Activated naive CD4-positive, alpha-beta T cell treated with anti-CD3 and anti-CD28 coated beads, Interleukin-2, amount 50 U/mL, for 24 hours (primary cell): Measurements from ENCODE around the gene RTN4.

Experiments used
- H3K27ac Mint-ChIP-seq: one replicate; pipeline ENCODE4 v1.8.0; 2021; ENCODE audit warnings: mild to moderate bottlenecking, mixed read lengths
- H3K27me3 Mint-ChIP-seq: one replicate; pipeline ENCODE4 v1.8.0; 2021; ENCODE audit warnings: mixed read lengths
- H3K36me3 Mint-ChIP-seq: one replicate; pipeline ENCODE4 v1.8.0; 2021; ENCODE audit warnings: mixed read lengths
- H3K4me1 Mint-ChIP-seq: one replicate; pipeline ENCODE4 v1.8.0; 2021; ENCODE audit warnings: mixed read lengths
- H3K4me3 Mint-ChIP-seq: one replicate; pipeline ENCODE4 v1.8.0; 2021; ENCODE audit warnings: mild to moderate bottlenecking, mixed read lengths
- H3K9me3 Mint-ChIP-seq: one replicate; pipeline ENCODE4 v1.8.0; 2021; ENCODE audit warnings: mixed read lengths

RTN4 gene

DNA sequence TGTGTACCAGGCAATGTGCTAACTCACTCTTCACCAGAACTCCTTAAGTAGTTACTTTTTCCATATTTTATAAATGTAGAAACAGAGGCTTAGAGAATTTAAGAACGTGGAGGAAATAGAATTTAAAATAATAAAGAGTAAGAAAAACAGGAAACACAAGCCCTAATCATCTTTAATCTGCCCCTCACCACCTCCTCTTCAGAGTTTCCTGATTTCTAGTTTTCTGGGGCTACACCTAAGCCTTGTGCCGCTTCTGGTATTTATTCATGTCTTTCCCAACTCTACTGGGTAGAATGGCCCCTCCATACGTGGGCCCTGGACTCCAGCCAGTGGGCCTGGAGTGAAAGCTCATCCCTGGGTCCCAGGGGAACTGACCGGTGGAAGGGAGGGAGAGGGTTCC, 85.4 kb downstream of the RTN4 start:
- Mint-ChIP-seq H3K4me3 (no peak overlapping the region), H3K9me3 (no peaks in the 10 kb centered on the region), H3K4me1 (peaks cover 28% of the 10 kb centered on the region), H3K27ac (no peak overlapping the region), H3K27me3 (no peaks in the 10 kb centered on the region), H3K36me3 (peaks cover 6% of the 10 kb centered on the region)

DNA sequence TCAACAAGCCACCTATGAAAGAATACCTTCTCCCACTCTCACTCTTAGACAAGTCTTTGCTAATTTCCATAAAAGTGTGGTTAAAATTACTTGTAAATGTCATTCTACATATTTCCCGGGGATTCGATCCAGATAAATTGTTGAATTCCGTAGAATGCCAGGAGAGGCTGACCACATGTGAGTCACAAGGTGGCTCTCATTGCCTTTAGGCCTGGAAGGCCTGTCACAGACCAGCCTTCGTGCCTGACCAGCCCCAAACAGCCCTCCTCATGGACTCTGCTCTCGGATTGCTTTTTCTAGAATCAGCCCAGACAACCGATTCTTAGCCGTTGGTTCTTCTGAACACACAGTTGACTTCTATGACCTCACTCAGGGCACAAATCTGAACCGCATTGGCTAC, 86.0 kb downstream of the RTN4 start:
- no peak overlapping the region for H3K4me3 Mint-ChIP-seq
- peaks cover 28% of the 10 kb centered on the region for H3K4me1 Mint-ChIP-seq
- no peaks in the 10 kb centered on the region for H3K27me3 Mint-ChIP-seq
- no peak overlapping the region for H3K27ac Mint-ChIP-seq
- H3K36me3 Mint-ChIP-seq = peaks cover 4% of the 10 kb centered on the region
- H3K9me3 Mint-ChIP-seq = no peaks in the 10 kb centered on the region

DNA sequence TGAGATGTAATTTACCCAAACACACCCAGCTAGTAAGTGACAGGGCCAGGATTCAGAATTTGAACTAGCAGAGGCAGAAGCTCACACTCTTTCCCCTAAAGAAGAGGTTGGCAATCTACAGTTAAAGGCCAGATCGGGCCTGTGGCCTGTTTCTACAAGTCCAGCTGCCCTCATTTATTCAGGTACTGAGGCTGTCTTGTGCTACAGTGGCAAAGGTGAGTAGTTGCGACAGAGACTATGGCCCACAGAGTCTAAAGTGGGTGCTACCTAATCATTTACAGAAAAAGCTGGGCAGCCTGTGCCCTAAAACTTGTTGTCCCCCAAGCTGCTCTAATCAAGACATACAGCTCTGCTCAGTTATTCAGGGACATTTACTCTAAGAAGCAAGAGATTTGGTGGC, 86.8 kb downstream of the RTN4 start:
- Mint-ChIP-seq H3K27ac (no peak overlapping the region), H3K27me3 (no peaks in the 10 kb centered on the region), H3K36me3 (peaks cover 3% of the 10 kb centered on the region), H3K4me3 (no peak overlapping the region), H3K9me3 (no peaks in the 10 kb centered on the region), H3K4me1 (peaks cover 28% of the 10 kb centered on the region)

DNA sequence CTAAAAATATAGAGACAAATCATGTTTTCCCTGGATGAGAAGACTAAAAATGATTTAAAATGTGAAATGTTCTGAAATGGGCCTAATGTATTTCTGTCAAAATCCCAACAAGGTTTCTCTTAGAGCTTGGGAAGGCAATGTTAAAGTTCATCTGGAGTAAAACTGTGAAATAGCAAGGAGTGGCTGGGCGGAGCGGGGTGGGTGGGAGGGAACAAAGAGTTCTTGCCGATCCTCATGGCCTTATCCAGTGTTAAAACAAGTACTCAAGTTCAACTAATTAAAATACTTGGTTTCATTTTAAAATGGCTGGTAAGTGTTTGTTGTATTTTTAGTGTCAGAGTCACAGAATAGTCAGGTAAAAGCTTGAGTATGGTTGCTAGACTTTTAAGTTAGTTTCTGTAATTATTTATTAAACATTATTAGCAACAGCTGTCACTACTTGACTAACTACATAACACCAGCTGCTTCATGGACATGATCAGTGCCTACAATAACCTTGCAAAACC, 87.3 kb downstream of the RTN4 start:
- H3K27ac Mint-ChIP-seq = no peak overlapping the region
- H3K9me3 Mint-ChIP-seq = no peaks in the 10 kb centered on the region

GRCh38 chr2:54962511-54962910, 87.7 kb downstream of the RTN4 start:
- Mint-ChIP-seq H3K4me3 (no peak overlapping the region), H3K27me3 (no peaks in the 10 kb centered on the region), H3K27ac (no peak overlapping the region), H3K36me3 (peaks cover 3% of the 10 kb centered on the region), H3K9me3 (no peaks in the 10 kb centered on the region), H3K4me1 (peaks cover 28% of the 10 kb centered on the region)

More for the DNA sequence above, 87.3 kb downstream of the RTN4 start:
- H3K4me1 Mint-ChIP-seq = peaks cover 28% of the 10 kb centered on the region
- no peak overlapping the region for H3K4me3 Mint-ChIP-seq
- no peaks in the 10 kb centered on the region for H3K27me3 Mint-ChIP-seq
- peaks cover 3% of the 10 kb centered on the region for H3K36me3 Mint-ChIP-seq

GRCh38 chr2:54960164-54960563, 90.1 kb downstream of the RTN4 start:
- Mint-ChIP-seq H3K4me1 (peaks cover 10% of the 10 kb centered on the region), H3K9me3 (no peaks in the 10 kb centered on the region), H3K27me3 (no peaks in the 10 kb centered on the region), H3K36me3 (peaks cover 3% of the 10 kb centered on the region), H3K4me3 (no peak overlapping the region), H3K27ac (no peak overlapping the region)

DNA sequence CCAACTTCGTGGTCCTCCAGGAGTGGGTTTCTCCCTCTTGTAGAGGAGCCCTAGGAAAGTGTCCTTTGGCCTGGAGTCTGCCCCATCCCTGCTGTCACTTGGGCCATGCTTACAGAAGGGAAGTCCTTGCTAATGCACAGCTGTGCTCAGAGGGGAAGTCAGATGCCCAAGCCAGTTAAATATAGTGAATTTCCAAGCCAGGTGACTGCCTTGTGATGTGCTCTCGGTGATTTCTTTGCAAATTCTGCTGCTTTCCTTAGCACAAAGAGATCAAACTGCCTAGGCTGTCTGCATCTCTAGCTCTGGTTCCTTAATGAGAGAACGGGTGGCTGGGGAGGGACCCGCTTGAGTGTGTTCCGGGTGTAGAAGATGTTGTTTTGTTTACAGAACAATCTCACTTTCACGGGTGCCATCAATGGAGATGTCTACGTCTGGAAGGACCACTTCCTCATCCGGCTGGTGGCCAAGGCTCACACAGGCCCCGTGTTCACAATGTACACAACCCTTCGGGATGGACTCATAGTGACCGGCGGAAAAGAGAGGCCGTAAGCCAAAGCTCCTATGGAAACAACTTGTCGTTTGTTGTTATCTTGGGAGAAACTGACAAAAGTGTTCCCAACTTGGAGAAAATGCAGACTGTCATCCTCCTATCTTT, 91.4 kb downstream of the RTN4 start:
- H3K9me3 Mint-ChIP-seq = no peaks in the 10 kb centered on the region
- peaks cover 3% of the 10 kb centered on the region for H3K36me3 Mint-ChIP-seq
- no peaks in the 10 kb centered on the region for H3K27me3 Mint-ChIP-seq
- no peaks in the 10 kb centered on the region for H3K4me1 Mint-ChIP-seq
- no peak overlapping the region for H3K4me3 Mint-ChIP-seq
- H3K27ac Mint-ChIP-seq = no peak overlapping the region

GRCh38 chr2:54957321-54957999, 92.8 kb downstream of the RTN4 start:
- H3K4me3 Mint-ChIP-seq = no peak overlapping the region
- H3K27me3 Mint-ChIP-seq = no peaks in the 10 kb centered on the region
- H3K36me3 Mint-ChIP-seq = peaks cover 3% of the 10 kb centered on the region
- H3K27ac Mint-ChIP-seq = no peak overlapping the region
- no peaks in the 10 kb centered on the region for H3K9me3 Mint-ChIP-seq
- no peaks in the 10 kb centered on the region for H3K4me1 Mint-ChIP-seq

DNA sequence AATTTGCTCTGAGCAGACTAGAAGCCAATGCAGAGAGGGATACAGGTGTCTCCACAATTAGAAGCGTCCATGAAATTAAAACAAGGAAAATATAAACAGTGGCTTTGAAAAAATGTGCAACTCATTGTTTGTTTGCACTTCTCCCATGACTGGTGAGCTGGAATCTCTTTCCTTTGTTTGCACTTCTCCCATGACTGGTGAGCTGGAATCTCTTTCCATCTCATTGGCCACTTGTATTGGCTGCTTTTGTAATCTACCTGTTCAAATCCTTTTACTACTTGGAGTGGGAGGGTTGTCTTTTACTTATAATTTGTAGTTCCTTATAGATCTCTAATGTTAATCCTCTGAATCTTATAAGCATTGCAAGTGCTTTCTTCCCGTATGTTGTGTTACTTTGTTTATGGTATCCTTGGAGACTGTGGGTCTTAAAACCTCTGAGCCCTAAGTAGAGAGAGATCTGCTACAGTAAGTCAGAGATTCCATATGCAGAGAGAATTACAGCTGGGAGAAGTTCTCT, 94.1 kb downstream of the RTN4 start:
- Mint-ChIP-seq H3K4me3 (no peak overlapping the region), H3K4me1 (no peaks in the 10 kb centered on the region), H3K27ac (no peak overlapping the region)

DNA sequence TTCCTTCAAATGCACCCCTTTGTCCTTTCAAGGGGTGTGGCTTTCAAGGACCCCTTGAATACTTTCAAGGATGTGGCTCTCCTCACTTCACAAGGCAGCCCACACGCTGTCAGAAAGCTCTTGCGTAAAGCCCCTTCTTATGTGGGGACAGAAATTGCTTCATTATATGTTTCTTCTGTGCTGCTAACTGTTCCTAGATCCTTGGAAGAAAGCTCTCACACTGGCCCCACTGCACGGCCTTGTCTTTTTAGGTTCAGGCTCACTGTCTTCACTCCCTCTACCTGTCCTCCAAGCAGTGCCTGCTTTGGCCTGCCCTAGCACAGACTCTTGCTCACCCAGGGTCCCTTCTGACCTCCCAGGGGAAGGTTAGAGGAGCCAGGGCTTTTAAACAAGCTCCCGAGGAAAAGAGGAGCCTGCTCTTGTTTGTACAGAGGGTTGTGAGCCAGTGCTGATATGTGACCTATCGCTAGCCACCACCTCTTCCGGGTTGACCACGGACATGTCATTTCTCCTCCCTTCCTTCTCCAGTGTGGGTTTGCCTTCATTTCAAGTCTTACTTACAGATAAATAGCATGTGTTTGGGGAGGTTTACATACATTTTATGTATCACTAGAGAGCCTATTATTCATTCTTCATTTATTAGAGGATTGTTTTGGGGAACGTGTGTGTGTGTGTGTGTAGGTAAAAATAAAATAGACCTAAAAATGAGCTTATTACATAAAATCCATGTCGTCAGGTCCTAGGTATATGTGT, 94.7 kb downstream of the RTN4 start:
- no peak overlapping the region for H3K27ac Mint-ChIP-seq

More for the DNA sequence above, 94.1 kb downstream of the RTN4 start:
- H3K27me3 Mint-ChIP-seq = no peaks in the 10 kb centered on the region
- no peaks in the 10 kb centered on the region for H3K9me3 Mint-ChIP-seq
- H3K36me3 Mint-ChIP-seq = peaks cover 2% of the 10 kb centered on the region

DNA sequence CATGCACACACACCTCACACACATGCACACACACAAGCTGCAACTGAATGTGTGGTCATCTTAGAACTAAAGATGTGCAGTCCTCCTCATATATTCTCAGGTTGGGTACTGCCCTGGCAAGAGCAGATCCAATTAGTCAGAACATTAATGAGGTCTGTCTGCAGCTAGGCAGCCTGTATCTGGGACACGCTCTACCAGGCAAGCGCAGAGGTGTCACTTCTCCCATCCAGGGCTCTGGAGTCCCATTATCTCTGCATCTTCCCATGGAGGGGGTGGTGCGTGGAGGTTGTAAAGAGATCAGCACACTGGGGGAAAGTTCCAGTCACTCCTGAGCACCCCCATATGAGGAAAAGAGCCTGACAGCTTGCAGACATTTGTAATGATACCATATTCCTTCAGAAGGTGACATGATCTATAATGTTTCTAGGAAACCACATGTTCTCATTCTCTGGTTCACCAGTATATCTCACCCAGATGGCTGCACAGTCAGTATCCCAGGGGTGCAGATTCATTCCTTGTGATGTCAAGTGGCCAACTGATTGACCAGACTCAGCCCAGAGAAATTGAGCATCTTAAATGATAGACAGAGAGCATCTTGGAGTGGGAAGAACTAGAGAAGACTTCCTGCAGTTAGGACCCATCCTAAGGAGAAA, 95.4 kb downstream of the RTN4 start:
- H3K4me3 Mint-ChIP-seq = no peak overlapping the region
- H3K9me3 Mint-ChIP-seq = no peaks in the 10 kb centered on the region

More for the DNA sequence above, 94.7 kb downstream of the RTN4 start:
- Mint-ChIP-seq H3K9me3 (no peaks in the 10 kb centered on the region), H3K36me3 (no peaks in the 10 kb centered on the region), H3K4me1 (no peaks in the 10 kb centered on the region), H3K27me3 (no peaks in the 10 kb centered on the region), H3K4me3 (no peak overlapping the region)

GRCh38 chr2:54954158-54954557, 96.1 kb downstream of the RTN4 start:
- no peak overlapping the region for H3K4me3 Mint-ChIP-seq
- H3K27ac Mint-ChIP-seq = no peak overlapping the region
- no peaks in the 10 kb centered on the region for H3K27me3 Mint-ChIP-seq
- H3K9me3 Mint-ChIP-seq = no peaks in the 10 kb centered on the region
- no peaks in the 10 kb centered on the region for H3K4me1 Mint-ChIP-seq
- no peaks in the 10 kb centered on the region for H3K36me3 Mint-ChIP-seq

More for the DNA sequence above, 95.4 kb downstream of the RTN4 start:
- Mint-ChIP-seq H3K4me1 (no peaks in the 10 kb centered on the region), H3K27me3 (no peaks in the 10 kb centered on the region), H3K36me3 (no peaks in the 10 kb centered on the region), H3K27ac (no peak overlapping the region)

- H3K9me3 Mint-ChIP-seq = no peaks in the 10 kb centered on the region
- H3K4me3 Mint-ChIP-seq = no peak overlapping the region
- no peak overlapping the region for H3K27ac Mint-ChIP-seq
- H3K36me3 Mint-ChIP-seq = no peaks in the 10 kb centered on the region
- H3K27me3 Mint-ChIP-seq = no peaks in the 10 kb centered on the region
- H3K4me1 Mint-ChIP-seq = no peaks in the 10 kb centered on the region
These were observed 97.2 kb downstream of the RTN4 start for GRCh38 chr2:54952978-54953456.

GRCh38 chr2:54952425-54952824, 97.8 kb downstream of the RTN4 start:
- Mint-ChIP-seq H3K9me3 (no peaks in the 10 kb centered on the region), H3K4me3 (no peak overlapping the region), H3K27me3 (no peaks in the 10 kb centered on the region), H3K27ac (no peak overlapping the region), H3K36me3 (no peaks in the 10 kb centered on the region), H3K4me1 (no peaks in the 10 kb centered on the region)

DNA sequence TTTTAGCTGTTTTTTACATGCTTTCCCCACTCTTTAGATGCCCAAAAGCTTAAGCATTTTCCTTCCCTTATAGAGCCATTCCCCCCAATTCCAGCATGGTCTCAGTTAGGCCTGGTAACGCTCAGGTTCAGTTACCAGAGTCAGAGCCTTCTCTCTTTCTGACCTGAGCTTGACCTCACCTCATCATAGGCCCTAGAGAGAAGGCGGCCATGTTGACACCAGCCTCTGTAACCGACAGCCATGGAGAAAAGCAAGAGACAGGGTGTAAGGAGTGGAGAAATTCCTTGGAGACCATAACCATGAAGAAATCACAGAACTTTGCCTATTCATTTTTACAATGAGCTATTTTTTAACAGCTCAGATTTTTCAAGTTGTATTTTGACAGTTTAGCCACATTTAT, 99.4 kb downstream of the RTN4 start:
- no peaks in the 10 kb centered on the region for H3K27me3 Mint-ChIP-seq
- H3K4me3 Mint-ChIP-seq = no peak overlapping the region
- H3K27ac Mint-ChIP-seq = no peak overlapping the region
- peaks cover 5% of the 10 kb centered on the region for H3K4me1 Mint-ChIP-seq
- H3K9me3 Mint-ChIP-seq = no peaks in the 10 kb centered on the region
- H3K36me3 Mint-ChIP-seq = no peaks in the 10 kb centered on the region
